Measurements from ENCODE around the gene GTF2A1.
"Not testable (repeated sequence)": the region's sequence is repeated elsewhere in the genome, so short reads cannot be mapped to it uniquely, and the experiment has no call there.

Gene GTF2A1

GRCh38 chr14:81233615-81234014 lies 12.9 kb upstream of the GTF2A1 start:
- H3K4me3 ChIP-seq (ENCODE audit: low read depth, low read length): no peak overlapping the region
- TF ChIP-seq CTCF (conservative IDR thresholded peaks at IDR 0.05; ENCODE audit: low read depth, low read length): no peak
- DNase-seq (ENCODE audit: low read depth): no peak

DNA sequence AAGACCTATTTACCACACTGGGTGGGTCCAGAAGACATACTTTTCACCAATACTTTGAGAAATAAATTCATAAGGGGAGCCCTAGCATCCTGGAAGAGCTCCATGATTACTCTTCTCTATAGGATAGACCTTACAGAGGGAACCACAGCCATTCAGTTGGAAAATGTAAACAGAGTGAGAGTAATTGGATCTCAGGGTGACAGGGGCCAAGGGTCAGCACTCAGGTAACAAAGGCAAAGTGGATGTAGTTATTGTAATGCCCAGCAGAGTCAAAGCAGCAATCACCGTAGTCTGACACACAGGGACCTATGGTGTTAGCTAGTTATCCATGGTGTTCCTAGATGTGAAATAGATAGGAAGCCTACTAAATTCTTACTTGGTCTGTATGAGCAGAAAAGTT lies 10.8 kb upstream of the GTF2A1 start:
- TF ChIP-seq CTCF (conservative IDR thresholded peaks at IDR 0.05; ENCODE audit: low read depth, low read length): no peak
- no peak for DNase-seq (ENCODE audit: low read depth)
- H3K4me3 ChIP-seq (ENCODE audit: low read depth, low read length): no peak overlapping the region

- no peak for TF ChIP-seq CTCF (conservative IDR thresholded peaks at IDR 0.05; ENCODE audit: low read depth, low read length)
- DNase-seq (ENCODE audit: low read depth): no peak
- H3K4me3 ChIP-seq (ENCODE audit: low read depth, low read length): no peak overlapping the region
Observed at GRCh38 chr14:81224222-81224621, 3.5 kb upstream of the GTF2A1 start.

- not testable (repeated sequence) for DNase-seq (ENCODE audit: low read depth); H3K4me3 ChIP-seq (ENCODE audit: low read depth, low read length)
Observed at GRCh38 chr14:81223788-81224187, 3.0 kb upstream of the GTF2A1 start.

GRCh38 chr14:81222691-81223090 lies 1.9 kb upstream of the GTF2A1 start:
- TF ChIP-seq CTCF (conservative IDR thresholded peaks at IDR 0.05; ENCODE audit: low read depth, low read length): no peak
- no peak for DNase-seq (ENCODE audit: low read depth)

DNA sequence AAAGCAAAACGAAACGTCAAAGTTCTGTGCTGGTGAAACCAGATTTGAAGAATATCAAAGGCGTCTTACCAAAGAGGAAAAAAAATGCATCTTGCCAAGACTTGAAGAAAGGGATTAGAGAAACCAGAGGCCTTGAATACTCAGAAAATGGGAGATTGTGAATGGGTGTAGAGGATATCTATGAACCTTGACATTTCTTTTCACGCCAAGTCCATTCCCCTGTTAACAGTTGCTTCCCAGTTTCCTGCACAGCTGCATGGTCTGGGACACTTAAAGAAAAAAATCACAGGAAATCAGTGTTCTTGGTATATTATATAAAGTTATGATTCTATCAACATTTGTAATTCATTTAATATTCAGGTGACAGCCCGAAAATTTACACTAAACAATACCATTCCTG lies 1.4 kb upstream of the GTF2A1 start:
- no peak for TF ChIP-seq CTCF (conservative IDR thresholded peaks at IDR 0.05; ENCODE audit: low read depth, low read length)
- H3K4me3 ChIP-seq (ENCODE audit: low read depth, low read length): no peak overlapping the region
- DNase-seq (ENCODE audit: low read depth): no peak

More at GRCh38 chr14:81222691-81223090, 1.9 kb upstream of the GTF2A1 start:
- no peak overlapping the region for H3K4me3 ChIP-seq (ENCODE audit: low read depth, low read length)

GRCh38 chr14:81221579-81222102 lies 882 bp upstream of the GTF2A1 start:
- peak; percentile 38 for DNase-seq (ENCODE audit: low read depth)
- H3K4me3 ChIP-seq (ENCODE audit: low read depth, low read length): peak overlapping the region; percentile 90
- TF ChIP-seq CTCF (conservative IDR thresholded peaks at IDR 0.05; ENCODE audit: low read depth, low read length): no peak

DNA sequence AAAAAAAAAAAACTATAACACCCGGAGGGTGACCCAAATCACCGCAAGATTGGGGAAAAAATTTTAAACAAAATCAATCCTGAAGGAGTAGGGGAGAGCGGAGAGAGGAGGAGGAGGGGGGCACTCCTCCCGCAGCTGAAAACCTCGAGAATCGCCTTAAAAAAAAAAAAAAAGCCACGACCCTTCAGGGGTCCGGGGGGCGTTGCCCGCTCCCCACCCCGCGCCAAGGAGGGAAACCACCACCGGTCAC lies 254 bp downstream of the GTF2A1 start:
- no peak for DNase-seq (ENCODE audit: low read depth)
- H3K4me3 ChIP-seq (ENCODE audit: low read depth, low read length): peak overlapping the region; percentile 82
- no peak for TF ChIP-seq CTCF (conservative IDR thresholded peaks at IDR 0.05; ENCODE audit: low read depth, low read length)

Measured in choroid plexus epithelial cell (primary cell).